GM23338 (cell line): Measurements from ENCODE around the gene FCHO2. TPM values are rescaled to one million over a fixed set of nuclear protein-coding genes. Genes with fewer than 3 reads are reported as not detected.

ENCODE experiments used
- ATAC-seq: fragments of 200-7000 bp; cut with Tn5 transposase; 3 replicates; pipeline ENCODE4 v1.9.1; 2020
- DNase-seq: peaks from one replicate; pipeline ENCODE4 v3.0.0-alpha.2; 2015; ENCODE audit warnings: low spot score
- H2AFZ ChIP-seq: fragments of 200-600 bp; sonication (generic); 2 replicates; pipeline ENCODE4 v1.8.0; 2016; ENCODE audit warnings: antibody characterized with exemption, mild to moderate bottlenecking, moderate library complexity
- H3F3A ChIP-seq: fragments of 200-600 bp; sonication (generic); replicated peaks from 2 replicates; pipeline ENCODE4 v1.8.0; 2017; ENCODE audit warnings: antibody characterized with exemption, mixed run types, low read depth
- H3K27ac ChIP-seq: fragments of 200-600 bp; sonication (generic); 2 replicates; pipeline ENCODE4 v1.6.1; 2016; ENCODE audit warnings: low read depth
- H3K27me3 ChIP-seq: fragments of 200-600 bp; sonication (generic); 2 replicates; pipeline ENCODE4 v1.8.0; 2016; ENCODE audit warnings: mild to moderate bottlenecking, mixed run types, moderate library complexity; ENCODE audit not compliant: insufficient read depth
- H3K36me3 ChIP-seq: fragments of 200-600 bp; sonication (generic); 2 replicates; pipeline ENCODE4 v1.8.0; 2016; ENCODE audit warnings: mild to moderate bottlenecking; ENCODE audit not compliant: insufficient read depth
- H3K4me1 ChIP-seq: fragments of 200-600 bp; sonication (generic); 2 replicates; pipeline ENCODE4 v1.8.0; 2016; ENCODE audit warnings: mild to moderate bottlenecking, moderate library complexity; ENCODE audit not compliant: insufficient read depth
- H3K4me2 ChIP-seq: fragments of 200-600 bp; sonication (generic); 2 replicates; pipeline ENCODE4 v1.7.1; 2017; ENCODE audit warnings: mixed run types
- H3K4me3 ChIP-seq: fragments of 200-600 bp; sonication (generic); 2 replicates; pipeline ENCODE4 v1.6.1; 2016; ENCODE audit warnings: mixed run types
- H3K79me2 ChIP-seq: fragments of 200-600 bp; sonication (generic); replicated peaks from 2 replicates; pipeline ENCODE4 v1.8.0; 2017; ENCODE audit warnings: mild to moderate bottlenecking; ENCODE audit not compliant: insufficient read depth
- H3K9me2 ChIP-seq: fragments of 200-600 bp; sonication (generic); 2 replicates; pipeline ENCODE4 v1.8.0; 2017; ENCODE audit not compliant: insufficient read depth
- H4K20me1 ChIP-seq: fragments of 200-600 bp; sonication (generic); replicated peaks from 2 replicates; pipeline ENCODE4 v1.8.0; 2017; ENCODE audit warnings: mild to moderate bottlenecking; ENCODE audit not compliant: insufficient read depth
- H3K27ac Mint-ChIP-seq: 2 replicates; pipeline ENCODE4 v1.8.0; 2020; ENCODE audit warnings: inconsistent platforms, mild to moderate bottlenecking, moderate library complexity, mixed read lengths
- H3K27me3 Mint-ChIP-seq: 3 replicates; pipeline ENCODE4 v1.8.0; 2022; ENCODE audit warnings: low read depth, mild to moderate bottlenecking, moderate library complexity, mixed read lengths, inconsistent platforms; ENCODE audit not compliant: insufficient read depth, poor library complexity
- H3K36me3 Mint-ChIP-seq: 3 replicates; pipeline ENCODE4 v1.8.0; 2021; ENCODE audit warnings: low read depth, mild to moderate bottlenecking, inconsistent platforms, moderate library complexity, mixed read lengths
- H3K4me1 Mint-ChIP-seq: 3 replicates; pipeline ENCODE4 v1.8.0; 2020; ENCODE audit warnings: mild to moderate bottlenecking, inconsistent platforms, mixed read lengths
- H3K4me3 Mint-ChIP-seq: 3 replicates; pipeline ENCODE4 v1.8.0; 2021; ENCODE audit warnings: moderate library complexity, mild to moderate bottlenecking, inconsistent platforms, mixed read lengths
- H3K9me3 Mint-ChIP-seq: 3 replicates; pipeline ENCODE4 v1.8.0; 2020; ENCODE audit warnings: moderate library complexity, mild to moderate bottlenecking, inconsistent platforms, mixed read lengths
- CREB1 ChIP-seq: fragments of 250-450 bp; sonication (Bioruptor Pico); IDR thresholded peaks from 2 replicates; pipeline ENCODE4 v1.5.0; 2020; ENCODE audit warnings: low read depth, mild to moderate bottlenecking, moderate library complexity
- CTCF ChIP-seq, 2 experiments: fragments of 200-600 bp in 1 of 2; sonication (generic) in 1 of 2; conservative IDR thresholded peaks; 2 replicates each; pipeline versions ENCODE4 v1.5.1 to v1.6.1; 2016 to 2017; ENCODE audit warnings: antibody characterized with exemption in 2 of 2, low read depth in 2 of 2, mild to moderate bottlenecking in 2 of 2, moderate library complexity in 1 of 2
- ETS1 ChIP-seq: IDR thresholded peaks from 2 replicates; pipeline ENCODE4 v1.6.1; 2016; ENCODE audit warnings: antibody characterized with exemption
- EZH2 ChIP-seq: fragments of 200-600 bp; sonication (generic); IDR thresholded peaks from one replicate; pipeline ENCODE4 v1.8.0; 2017; ENCODE audit warnings: antibody characterized with exemption, mild to moderate bottlenecking, low read depth; ENCODE audit not compliant: unreplicated experiment
- EZH2phosphoT487 ChIP-seq: fragments of 200-600 bp; sonication (generic); IDR thresholded peaks from one replicate; pipeline ENCODE4 v1.8.1; 2018; ENCODE audit warnings: antibody characterized with exemption; ENCODE audit not compliant: unreplicated experiment
- JUNB ChIP-seq: IDR thresholded peaks from one replicate; pipeline ENCODE4 v1.6.1; 2016; ENCODE audit warnings: antibody characterized with exemption; ENCODE audit not compliant: unreplicated experiment
- NANOG ChIP-seq: IDR thresholded peaks from 2 replicates; pipeline ENCODE4 v1.6.1; 2016; ENCODE audit warnings: antibody characterized with exemption, borderline replicate concordance
- POLR2AphosphoS5 ChIP-seq: IDR thresholded peaks from 2 replicates; pipeline ENCODE4 v1.6.1; 2016; ENCODE audit warnings: antibody characterized with exemption, low read depth
- REST ChIP-seq: IDR thresholded peaks from one replicate; pipeline ENCODE4 v1.6.1; 2018; ENCODE audit warnings: antibody characterized with exemption; ENCODE audit not compliant: unreplicated experiment
- STAT1 ChIP-seq: IDR thresholded peaks from one replicate; pipeline ENCODE4 v1.6.1; 2016; ENCODE audit warnings: antibody characterized with exemption; ENCODE audit not compliant: unreplicated experiment
- ZNF331 ChIP-seq: fragments of 250-450 bp; sonication (Bioruptor Pico); IDR thresholded peaks from 2 replicates; pipeline ENCODE4 v1.5.0; 2020; ENCODE audit warnings: low read depth, mild to moderate bottlenecking, moderate library complexity
- ZNF462 ChIP-seq: fragments of 250-450 bp; sonication (Bioruptor Pico); IDR thresholded peaks from 2 replicates; pipeline ENCODE4 v1.5.0; 2020; ENCODE audit warnings: mild to moderate bottlenecking, moderate library complexity
- polyA plus RNA-seq: library from polyadenylated mRNA; unstranded; fragments of >200 nt; fragmentation: Nextera tagmentation; extraction: Ambion mirVana; gene quantifications from 2 replicates; pipeline ENCODE4 v1.2.1, GENCODE V29; 2016
- total RNA-seq: library from RNA; depleted of rRNA; stranded (reverse); fragments of >200 nt; shearing (Covaris generic); gene quantifications from 2 replicates; pipeline ENCODE4 v1.2.3, GENCODE V29; 2014

Gene FCHO2
- total and polyA plus RNA-seq, 2 experiments from 2014 or later: 8.4 to 10.1 TPM

- no peak for TF ChIP-seq REST
- no peak for TF ChIP-seq POLR2AphosphoS5
- no peak for TF ChIP-seq STAT1
Observed at GRCh38 chr5:73096239-73096575, 140.4 kb downstream of the FCHO2 start (continued).

- Mint-ChIP-seq H3K27me3 (no peaks in the 10 kb centered on the region), H3K9me3 (peaks cover 16% of the 10 kb centered on the region), H3K4me1 (no peaks in the 10 kb centered on the region), H3K36me3 (no peaks in the 10 kb centered on the region), H3K27ac (no peak overlapping the region), H3K4me3 (no peak overlapping the region)
- DNase-seq: no peak
- no peaks in the 10 kb centered on the region for H3K36me3 ChIP-seq
- H3K27ac ChIP-seq: no peak overlapping the region
- no peak overlapping the region for H2AFZ ChIP-seq
- no peak for ATAC-seq
- no peaks in the 10 kb centered on the region for H3K27me3 ChIP-seq
- H4K20me1 ChIP-seq: no peaks in the 10 kb centered on the region
- H3K4me1 ChIP-seq: no peaks in the 10 kb centered on the region
- no peak overlapping the region for H3K4me3 ChIP-seq
- no peaks in the 10 kb centered on the region for H3F3A ChIP-seq
- H3K4me2 ChIP-seq: no peak overlapping the region
- 0 out of 2 replicates have a peak, but pooled peaks cover 4% of the 10 kb centered on the region for H3K9me2 ChIP-seq
- no peaks in the 10 kb centered on the region for H3K79me2 ChIP-seq
- TF ChIP-seq EZH2phosphoT487 (no peak), ZNF462 (CRISPR knock-in tag) (no peak), ETS1 (no peak), JUNB (no peak), EZH2 (no peak), NANOG (no peak), CREB1 (CRISPR knock-in tag) (no peak), ZNF331 (no peak), POLR2AphosphoS5 (no peak), CTCF (conservative IDR thresholded peaks at IDR 0.05; ENCODE audit: low read depth in 2 of 2) (no peak), STAT1 (no peak)
Observed at GRCh38 chr5:73097740-73098139, 141.9 kb downstream of the FCHO2 start.
